H1 (cell line): Measurements from ENCODE around the gene GDNF. TPM values are rescaled to one million over a fixed set of nuclear protein-coding genes. Genes with fewer than 3 reads are reported as not detected.

Source experiments
- CBX8 ChIP-seq: fragments of 300-800, 300-1000 bp; sonication (generic); IDR thresholded peaks from 2 replicates; pipeline ENCODE4 v1.7.1; 2016; ENCODE audit warnings: low read depth, low read length, borderline replicate concordance
- CTBP2 ChIP-seq: IDR thresholded peaks from 2 replicates; pipeline ENCODE4 v1.7.0; 2011; ENCODE audit warnings: borderline replicate concordance, mild to moderate bottlenecking, moderate library complexity, mixed read lengths, low read length; ENCODE audit not compliant: insufficient read depth, insufficient read length
- FOSL1 ChIP-seq: IDR thresholded peaks from 2 replicates; pipeline ENCODE4 v1.6.1; 2011; ENCODE audit warnings: mild to moderate bottlenecking, low read depth, low read length, moderate library complexity; ENCODE audit not compliant: insufficient read depth
- GABPA ChIP-seq: IDR thresholded peaks from 2 replicates; pipeline ENCODE4 v1.6.1; 2011; ENCODE audit warnings: mild to moderate bottlenecking, low read length, moderate library complexity, borderline replicate concordance; ENCODE audit not compliant: insufficient read depth
- HDAC2 ChIP-seq, 2 experiments: fragments of 300-600 bp in 1 of 2; sonication (generic) in 1 of 2; IDR thresholded peaks; 2 replicates each; pipeline ENCODE4 v1.6.1; 2011 to 2012; ENCODE audit warnings: low read depth in 2 of 2, low read length in 2 of 2, mild to moderate bottlenecking in 2 of 2, moderate library complexity in 2 of 2, borderline replicate concordance in 1 of 2, inconsistent platforms in 1 of 2
- KDM4A ChIP-seq: IDR thresholded peaks from one replicate; pipeline ENCODE4 v1.7.1; 2012; ENCODE audit warnings: low read depth, mild to moderate bottlenecking, moderate library complexity, low read length, inconsistent platforms; ENCODE audit not compliant: severe bottlenecking
- KDM5A ChIP-seq: fragments of 200-600 bp; IDR thresholded peaks from 2 replicates; pipeline ENCODE4 v1.7.1; 2012; ENCODE audit warnings: mild to moderate bottlenecking, low read length, inconsistent platforms, mixed read lengths
- NANOG ChIP-seq: IDR thresholded peaks from 2 replicates; pipeline ENCODE4 v1.6.1; 2011; ENCODE audit warnings: low read length, low read depth, mild to moderate bottlenecking, inconsistent platforms; ENCODE audit not compliant: insufficient read depth, poor library complexity, severe bottlenecking
- PHF8 ChIP-seq: fragments of 200-600 bp; sonication (generic); conservative IDR thresholded peaks from 2 replicates; pipeline ENCODE4 v1.7.1; 2012; ENCODE audit warnings: low read depth, mild to moderate bottlenecking, inconsistent platforms, low read length, moderate library complexity
- POLR2AphosphoS5 ChIP-seq: IDR thresholded peaks from 2 replicates; pipeline ENCODE4 v1.6.1; 2011; ENCODE audit warnings: low read depth, low read length
- SAP30 ChIP-seq: fragments of 300-600 bp; sonication (generic); IDR thresholded peaks from 2 replicates; pipeline ENCODE4 v1.7.1; 2012; ENCODE audit warnings: low read length, moderate library complexity, mild to moderate bottlenecking, inconsistent platforms; ENCODE audit not compliant: insufficient read depth, insufficient replicate concordance
- SIX5 ChIP-seq: IDR thresholded peaks from 2 replicates; pipeline ENCODE4 v1.6.1; 2011; ENCODE audit warnings: mild to moderate bottlenecking, low read depth, low read length
- SRF ChIP-seq: IDR thresholded peaks from 2 replicates; pipeline ENCODE4 v1.6.1; 2011; ENCODE audit warnings: mild to moderate bottlenecking, low read depth, low read length, moderate library complexity
- TAF7 ChIP-seq: optimal IDR thresholded peaks from 2 replicates; pipeline ENCODE3; 2011; ENCODE audit warnings: low read depth, mild to moderate bottlenecking, inconsistent platforms, low read length, moderate library complexity, borderline replicate concordance
- TBP ChIP-seq: IDR thresholded peaks from 2 replicates; pipeline ENCODE4 v1.6.1; 2011; ENCODE audit warnings: low read depth, low read length, improper control_type of control experiment
- ZNF274 ChIP-seq: IDR thresholded peaks from 2 replicates; pipeline ENCODE4 v1.7.0; 2012; ENCODE audit warnings: low read length, borderline replicate concordance; ENCODE audit errors: extremely low read depth
- polyA plus RNA-seq, 7 experiments: library from polyadenylated mRNA; depleted of rRNA in 3 of 7; stranded (reverse) in 5 of 7; unstranded in 2 of 7; fragments of >200 nt in 5 of 7; fragments of 200-250 nt in 2 of 7; gene quantifications; 1 replicate in 5 of 7; 2 replicates in 1 of 7; 4 replicates in 1 of 7; pipeline versions ENCODE4 v1.2.1 to v1.2.3, GENCODE V29; 2011 to 2013; ENCODE audit warnings: missing spikeins in 2 of 7, mixed read lengths in 2 of 7
- total RNA-seq: library from RNA; stranded (reverse); fragmentation: NEBNext Ultra II Directional; extraction: Animal tissue kit (Norgen Biotek cat#: 25700); gene quantifications from 2 replicates; pipeline ENCODE4 v1.2.1, GENCODE V29; 2021

Gene GDNF
- total and polyA plus RNA-seq, 2 of the 8 experiments (the other 6 are each of a cell fraction or from before 2014, with no cell fraction given), result 0.15 to 2.0 TPM

DNA sequence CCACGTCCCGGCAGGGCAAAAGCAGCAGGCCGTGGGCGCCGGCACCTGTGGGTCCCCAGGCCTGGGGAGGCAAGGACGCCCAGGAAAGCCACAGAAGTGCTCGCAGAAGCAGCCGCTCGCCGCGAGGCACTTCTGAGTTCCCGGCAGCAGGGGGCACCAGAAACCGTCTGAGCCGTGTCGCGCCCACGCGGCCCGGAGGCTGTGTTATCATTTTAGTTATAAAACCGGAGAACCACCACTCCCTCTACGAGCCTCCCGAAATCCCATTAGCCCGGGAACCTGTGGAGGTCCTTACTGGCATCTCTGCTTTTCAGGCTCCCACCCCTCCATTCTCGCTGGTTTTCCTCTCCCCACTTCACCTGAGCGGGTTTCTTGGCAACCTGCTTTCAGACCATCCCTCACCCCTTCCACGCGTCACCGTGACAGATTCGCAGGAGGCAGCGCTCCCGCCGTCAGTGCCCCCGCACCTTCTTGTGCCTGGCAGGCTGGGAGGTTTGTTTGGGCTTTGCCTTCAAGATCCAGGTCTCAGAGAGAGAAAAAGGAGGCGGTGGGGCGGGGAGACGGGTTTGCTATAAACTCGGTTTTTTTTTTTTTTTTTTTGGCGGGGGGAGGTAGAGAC lies 2.3 kb downstream of the GDNF start (continued):
- TF ChIP-seq SIX5 (no peak), SAP30 (no peak), TBP (no peak), PHF8 (0 out of 2 replicates have a peak, but pooled peaks have one; percentile 9), HDAC2 (IDR thresholded peaks at IDR 0.05; ENCODE audit: borderline replicate concordance in 1 of 2, low read depth in 2 of 2, low read length in 2 of 2) (0 out of 4 replicates have a peak, but pooled peaks of 1 of the 2 experiments have one; percentile 39), POLR2AphosphoS5 (no peak), CBX8 (no peak), KDM5A (no peak), FOSL1 (no peak), GABPA (no peak), SRF (no peak), KDM4A (peak; percentile 85), CTBP2 (no peak), TAF7 (no peak), ZNF274 (no peak), NANOG (no peak)
